Measurements from ENCODE around the gene ZNF3. TPM values are rescaled to one million over a fixed set of nuclear protein-coding genes. Genes with fewer than 3 reads are reported as not detected.
"Not testable (repeated sequence)": the region's sequence is repeated elsewhere in the genome, so short reads cannot be mapped to it uniquely, and the experiment has no call there.

ZNF3 gene
- 12.7 and 17.7 TPM in 2 replicates for total RNA-seq (2012; rRNA removed)

DNA sequence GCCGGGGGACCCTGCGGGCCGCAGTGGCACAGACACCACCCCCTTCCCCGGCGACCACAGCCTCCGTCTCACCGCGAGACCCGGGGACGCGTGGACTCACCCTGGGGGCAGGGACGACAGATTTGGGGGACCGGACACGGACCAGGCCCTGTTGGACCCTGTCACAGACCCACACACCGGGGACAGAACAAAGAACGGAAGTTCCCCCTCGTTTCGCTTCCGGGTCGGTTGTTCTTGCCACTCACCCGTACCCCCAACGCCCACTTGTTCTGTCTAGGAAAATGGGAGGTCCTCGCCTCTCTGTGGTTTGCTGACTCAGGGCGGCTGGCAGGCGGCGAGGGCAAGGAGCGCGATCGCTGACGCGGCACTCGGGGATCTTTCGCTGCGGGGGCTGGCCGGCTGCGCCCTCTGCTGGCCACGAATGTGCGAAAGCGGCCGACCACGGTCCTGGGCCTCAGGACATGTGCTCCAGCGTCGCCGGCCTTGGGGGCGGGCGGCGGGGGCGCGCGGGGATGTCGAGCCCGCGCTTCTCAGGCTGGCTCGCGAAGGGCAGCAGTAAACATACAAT, at the start of gene ZNF3:
ZNF3 (minus strand) TSS at position 189 of the 568 bp plus-strand sequence. CDS start 4,366 bp downstream, outside the sequence.
- peak within 1 kb of the TSS; percentile 98 for H3K4me3 ChIP-seq (ENCODE audit: low read length)
- no peaks in the 10 kb centered on the region for H3K27me3 ChIP-seq (ENCODE audit: control insufficient read depth, insufficient read depth, low read length)
- H3K4me2 ChIP-seq (ENCODE audit: low read length): peak within 1 kb of the TSS; percentile 87
- H3K36me3 ChIP-seq (ENCODE audit: insufficient read depth, low read length): peaks cover 30% of the 10 kb centered on the region
- peaks cover 17% of the 10 kb centered on the region for H3K4me1 ChIP-seq (ENCODE audit: control insufficient read depth, insufficient read depth, low read length)
- no peaks in the 10 kb centered on the region for H3K9me3 ChIP-seq (replicated peaks; ENCODE audit: low read length)
- peak within 1 kb of the TSS; percentile 100 for H3K9ac ChIP-seq (ENCODE audit: low read depth, low read length)

DNA sequence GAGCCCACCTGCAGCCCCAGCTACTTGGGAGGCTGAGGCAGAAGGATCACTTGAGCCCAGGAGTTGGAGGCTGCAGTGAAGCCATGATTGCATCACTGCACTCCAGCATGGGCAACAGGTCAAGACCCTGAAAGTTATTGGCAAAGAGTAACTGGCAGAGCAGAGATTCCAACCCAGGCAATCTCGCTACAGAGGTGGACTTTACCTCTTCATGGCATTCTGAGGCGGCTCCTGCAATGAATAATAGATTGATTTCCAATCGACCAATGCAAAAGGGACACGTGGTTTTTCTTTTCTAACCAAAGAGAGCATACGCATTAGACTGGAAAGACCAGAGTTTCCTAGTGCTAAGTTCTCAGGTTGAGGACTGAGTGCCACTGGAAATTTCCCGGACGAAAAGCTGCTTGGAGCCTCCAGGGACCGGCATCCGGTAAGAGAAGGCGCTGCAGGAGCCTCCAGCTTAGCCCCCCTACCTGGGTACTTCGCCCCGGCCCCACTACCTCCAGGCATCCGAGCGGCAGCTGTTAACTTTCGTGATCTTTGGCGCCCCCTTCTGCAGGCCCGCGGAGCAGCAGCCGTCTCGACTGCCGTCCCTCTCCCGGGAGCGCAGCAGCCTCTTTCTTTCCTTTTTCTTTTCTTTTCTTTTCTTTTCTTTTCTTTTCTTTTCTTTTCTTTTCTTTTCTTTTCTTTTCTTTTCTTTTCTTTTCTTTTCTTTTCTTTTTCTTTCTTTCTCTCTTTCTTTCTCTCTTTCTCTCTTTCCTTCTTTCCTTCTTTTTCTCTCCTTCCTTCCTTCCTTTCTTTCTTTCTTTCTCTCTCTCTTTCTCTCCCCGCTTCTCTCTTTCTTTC, 49.3 kb upstream of the ZNF3 start:
- H3K9me3 ChIP-seq (replicated peaks; ENCODE audit: low read length): no peaks in the 10 kb centered on the region
- no peak overlapping the region for H3K9ac ChIP-seq (ENCODE audit: low read depth, low read length)
- H3K4me1 ChIP-seq (ENCODE audit: control insufficient read depth, insufficient read depth, low read length): peaks cover 10% of the 10 kb centered on the region
- H3K4me3 ChIP-seq (ENCODE audit: low read length): no peak overlapping the region
- H3K27me3 ChIP-seq (ENCODE audit: control insufficient read depth, insufficient read depth, low read length): peaks cover under 1% of the 10 kb centered on the region
- peak overlapping the region; percentile 73 for H3K4me2 ChIP-seq (ENCODE audit: low read length)
- H3K36me3 ChIP-seq (ENCODE audit: insufficient read depth, low read length): no peaks in the 10 kb centered on the region

DNA sequence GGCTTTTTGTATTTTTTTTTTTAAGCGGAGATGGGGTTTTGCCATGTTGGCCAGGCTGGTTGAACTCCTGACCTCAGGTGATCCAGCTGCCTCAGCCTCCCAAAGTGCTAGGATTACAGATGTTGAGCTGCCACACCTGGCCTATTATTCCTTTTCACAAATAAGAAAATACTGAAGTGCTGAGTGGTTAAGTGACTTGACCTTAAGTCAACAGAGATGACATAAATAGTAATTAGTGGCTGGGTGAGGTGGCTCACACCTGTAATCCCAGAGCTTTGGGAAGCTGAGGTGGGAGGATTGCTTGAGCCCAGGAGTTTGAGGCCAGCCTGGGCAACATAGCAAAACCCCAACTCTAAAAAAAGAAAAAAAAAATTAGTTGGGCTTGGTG, 48.7 kb upstream of the ZNF3 start:
- not testable (repeated sequence) for H3K4me1 ChIP-seq (ENCODE audit: control insufficient read depth, insufficient read depth, low read length); H3K4me3 ChIP-seq (ENCODE audit: low read length); H3K4me2 ChIP-seq (ENCODE audit: low read length); H3K36me3 ChIP-seq (ENCODE audit: insufficient read depth, low read length); H3K9ac ChIP-seq (ENCODE audit: low read depth, low read length); H3K9me3 ChIP-seq (replicated peaks; ENCODE audit: low read length); H3K27me3 ChIP-seq (ENCODE audit: control insufficient read depth, insufficient read depth, low read length)

DNA sequence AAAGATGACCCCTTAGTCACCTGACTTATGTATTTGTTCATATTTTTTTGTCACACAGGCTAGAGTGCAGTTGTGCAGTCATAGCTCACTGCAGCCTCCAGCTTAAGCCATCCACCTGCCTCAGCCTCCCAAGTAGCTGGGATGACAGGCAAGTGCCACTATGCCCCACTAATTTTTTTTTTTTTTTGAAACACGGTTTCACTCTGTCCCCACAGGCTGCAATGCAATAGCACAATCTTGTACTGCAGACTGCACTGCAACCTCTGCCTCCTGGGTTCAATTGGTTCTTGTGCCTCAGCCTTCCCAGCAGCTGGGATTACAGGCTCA, 47.1 kb upstream of the ZNF3 start:
- Histone ChIP-seq H3K4me2 (ENCODE audit: low read length) (peak overlapping the region; percentile 99), H3K4me3 (ENCODE audit: low read length) (no peak overlapping the region), H3K9ac (ENCODE audit: low read depth, low read length) (no peak overlapping the region), H3K9me3 (replicated peaks; ENCODE audit: low read length) (no peaks in the 10 kb centered on the region), H3K27me3 (ENCODE audit: control insufficient read depth, insufficient read depth, low read length) (no peaks in the 10 kb centered on the region), H3K36me3 (ENCODE audit: insufficient read depth, low read length) (peaks cover 8% of the 10 kb centered on the region), H3K4me1 (ENCODE audit: control insufficient read depth, insufficient read depth, low read length) (peaks cover 10% of the 10 kb centered on the region)

DNA sequence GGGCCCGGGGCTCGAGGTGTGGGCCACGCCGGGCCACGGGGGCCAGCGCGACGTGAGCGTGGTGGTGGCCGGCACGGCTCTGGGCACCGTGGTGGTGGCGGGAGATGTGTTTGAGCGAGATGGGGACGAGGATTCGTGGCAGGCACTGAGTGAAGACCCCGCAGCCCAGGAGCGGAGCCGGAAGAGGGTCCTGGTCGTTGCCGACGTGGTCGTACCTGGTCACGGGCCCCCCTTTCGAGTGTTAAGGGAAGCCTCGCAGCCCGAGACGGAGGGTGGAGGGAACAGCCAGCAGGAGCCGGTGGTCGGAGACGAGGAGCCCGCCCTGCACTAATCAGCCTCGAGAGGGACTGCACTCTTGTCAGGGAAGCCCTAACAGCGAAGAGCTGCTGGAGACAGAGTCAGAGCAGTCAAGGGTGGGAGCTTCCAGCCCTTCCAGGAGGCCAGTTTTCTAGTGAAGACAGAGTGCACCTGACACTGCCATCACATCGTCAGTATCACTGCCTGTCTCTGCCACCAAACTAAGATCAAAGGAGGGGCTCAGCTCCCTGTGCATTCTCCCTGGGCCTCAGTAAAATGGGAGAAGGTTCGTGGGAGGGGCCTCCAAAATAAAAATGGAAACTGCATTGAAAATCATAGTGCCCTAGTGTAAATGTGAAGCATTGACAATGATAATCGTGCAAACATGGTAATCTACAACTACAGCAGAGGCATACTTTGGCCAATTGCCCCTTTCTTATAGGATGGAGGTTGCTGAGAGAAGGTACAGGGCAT, 46.5 kb upstream of the ZNF3 start:
- peaks cover 10% of the 10 kb centered on the region for H3K4me1 ChIP-seq (ENCODE audit: control insufficient read depth, insufficient read depth, low read length)
- peak overlapping the region; percentile 99 for H3K4me2 ChIP-seq (ENCODE audit: low read length)
- no peaks in the 10 kb centered on the region for H3K27me3 ChIP-seq (ENCODE audit: control insufficient read depth, insufficient read depth, low read length)
- H3K9ac ChIP-seq (ENCODE audit: low read depth, low read length): peak overlapping the region; percentile 98
- H3K4me3 ChIP-seq (ENCODE audit: low read length): peak overlapping the region; percentile 100
- peaks cover 8% of the 10 kb centered on the region for H3K36me3 ChIP-seq (ENCODE audit: insufficient read depth, low read length)
- no peaks in the 10 kb centered on the region for H3K9me3 ChIP-seq (replicated peaks; ENCODE audit: low read length)

DNA sequence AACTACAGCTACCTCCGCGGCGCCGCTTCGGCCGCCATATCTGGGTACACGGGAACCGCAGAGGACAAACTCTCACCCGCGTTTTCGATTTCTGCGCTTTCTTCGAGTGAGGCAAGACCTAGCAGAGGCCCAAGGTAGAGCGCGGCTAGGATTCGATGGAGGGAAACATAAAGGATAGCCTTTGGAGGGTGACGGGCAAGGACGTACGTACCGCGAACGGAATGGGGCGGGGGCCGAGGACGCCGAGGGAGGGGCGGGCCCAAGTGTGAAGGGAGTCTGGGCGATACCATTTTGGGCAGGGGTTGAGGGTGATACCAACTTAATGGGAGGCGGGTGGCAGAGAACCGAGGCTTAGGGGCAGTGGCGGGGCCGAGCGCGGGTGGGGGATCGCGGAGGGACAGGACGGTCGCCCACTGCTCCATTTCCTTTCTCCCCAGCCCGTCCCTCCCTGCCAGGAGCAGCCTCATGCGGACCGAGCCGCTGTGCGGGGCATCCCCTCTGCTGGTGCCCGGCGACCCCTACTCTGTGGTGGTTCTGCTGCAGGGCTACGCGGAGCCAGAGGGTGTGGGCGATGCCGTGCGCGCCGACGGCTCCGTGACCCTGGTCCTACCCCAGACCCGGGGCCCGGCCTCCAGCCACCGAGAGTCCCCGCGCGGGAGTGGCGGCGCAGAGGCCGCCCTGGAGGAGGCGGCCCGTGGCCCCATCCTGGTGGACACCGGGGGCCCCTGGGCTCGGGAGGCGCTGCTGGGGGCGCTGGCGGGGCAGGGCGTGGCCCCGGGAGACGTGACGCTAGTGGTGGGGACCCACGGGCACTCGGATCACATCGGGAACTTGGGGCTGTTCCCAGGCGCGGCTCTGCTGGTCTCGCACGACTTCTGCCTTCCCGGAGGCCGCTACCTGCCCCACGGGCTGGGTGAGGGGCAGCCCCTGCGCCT, 45.7 kb upstream of the ZNF3 start, which contains the start of gene MBLAC1:
MBLAC1 (plus strand) TSS at position 37 of the 935 bp plus-strand sequence; CDS start at position 466, 429 bp downstream.
- H3K4me2 ChIP-seq (ENCODE audit: low read length): peak within 1 kb of the TSS; percentile 99
- peaks cover 14% of the 10 kb centered on the region for H3K36me3 ChIP-seq (ENCODE audit: insufficient read depth, low read length)
- H3K4me1 ChIP-seq (ENCODE audit: control insufficient read depth, insufficient read depth, low read length): peaks cover 10% of the 10 kb centered on the region
- no peaks in the 10 kb centered on the region for H3K27me3 ChIP-seq (ENCODE audit: control insufficient read depth, insufficient read depth, low read length)
- H3K4me3 ChIP-seq (ENCODE audit: low read length): peak within 1 kb of the TSS; percentile 100
- peak within 1 kb of the TSS; percentile 98 for H3K9ac ChIP-seq (ENCODE audit: low read depth, low read length)
- no peaks in the 10 kb centered on the region for H3K9me3 ChIP-seq (replicated peaks; ENCODE audit: low read length)

DNA sequence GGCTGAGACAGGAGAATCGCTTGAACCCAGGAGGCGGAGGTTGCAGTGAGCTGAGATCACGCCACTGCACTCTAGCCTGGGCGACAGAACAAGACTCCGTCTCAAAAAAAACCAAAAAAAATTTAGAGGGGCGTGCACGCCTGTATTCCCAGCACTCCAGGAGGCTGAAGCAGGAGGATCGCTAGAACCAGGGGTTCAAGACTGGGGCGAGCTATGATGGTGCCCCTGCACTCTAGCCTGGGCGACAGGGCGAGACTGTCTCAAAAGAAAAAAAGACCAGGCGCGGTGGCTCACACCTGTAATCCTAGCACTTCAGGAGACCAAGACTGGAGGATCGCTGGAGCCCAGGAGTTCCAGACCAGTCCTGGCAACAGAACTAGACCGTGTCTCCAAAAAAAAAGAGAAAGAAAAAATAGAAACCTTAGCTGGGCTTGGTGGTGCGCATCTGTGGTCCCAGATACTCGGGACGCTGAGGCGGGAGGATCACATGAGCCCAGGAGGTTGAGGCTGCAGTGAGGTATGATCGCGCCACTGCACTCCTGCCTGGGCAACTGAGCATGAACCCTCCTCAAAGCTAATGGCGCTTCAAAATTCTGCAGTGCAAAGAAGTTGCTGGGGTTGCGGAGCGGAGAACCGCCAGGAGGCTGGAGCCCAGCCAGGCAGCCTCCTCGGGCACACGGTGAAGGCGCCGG, 44.9 kb upstream of the ZNF3 start:
- H3K27me3 ChIP-seq (ENCODE audit: control insufficient read depth, insufficient read depth, low read length): no peaks in the 10 kb centered on the region
- peak overlapping the region; percentile 98 for H3K9ac ChIP-seq (ENCODE audit: low read depth, low read length)
- peaks cover 10% of the 10 kb centered on the region for H3K4me1 ChIP-seq (ENCODE audit: control insufficient read depth, insufficient read depth, low read length)
- peak overlapping the region; percentile 99 for H3K4me2 ChIP-seq (ENCODE audit: low read length)
- no peaks in the 10 kb centered on the region for H3K9me3 ChIP-seq (replicated peaks; ENCODE audit: low read length)
- H3K4me3 ChIP-seq (ENCODE audit: low read length): peak overlapping the region; percentile 100
- peaks cover 17% of the 10 kb centered on the region for H3K36me3 ChIP-seq (ENCODE audit: insufficient read depth, low read length)

DNA sequence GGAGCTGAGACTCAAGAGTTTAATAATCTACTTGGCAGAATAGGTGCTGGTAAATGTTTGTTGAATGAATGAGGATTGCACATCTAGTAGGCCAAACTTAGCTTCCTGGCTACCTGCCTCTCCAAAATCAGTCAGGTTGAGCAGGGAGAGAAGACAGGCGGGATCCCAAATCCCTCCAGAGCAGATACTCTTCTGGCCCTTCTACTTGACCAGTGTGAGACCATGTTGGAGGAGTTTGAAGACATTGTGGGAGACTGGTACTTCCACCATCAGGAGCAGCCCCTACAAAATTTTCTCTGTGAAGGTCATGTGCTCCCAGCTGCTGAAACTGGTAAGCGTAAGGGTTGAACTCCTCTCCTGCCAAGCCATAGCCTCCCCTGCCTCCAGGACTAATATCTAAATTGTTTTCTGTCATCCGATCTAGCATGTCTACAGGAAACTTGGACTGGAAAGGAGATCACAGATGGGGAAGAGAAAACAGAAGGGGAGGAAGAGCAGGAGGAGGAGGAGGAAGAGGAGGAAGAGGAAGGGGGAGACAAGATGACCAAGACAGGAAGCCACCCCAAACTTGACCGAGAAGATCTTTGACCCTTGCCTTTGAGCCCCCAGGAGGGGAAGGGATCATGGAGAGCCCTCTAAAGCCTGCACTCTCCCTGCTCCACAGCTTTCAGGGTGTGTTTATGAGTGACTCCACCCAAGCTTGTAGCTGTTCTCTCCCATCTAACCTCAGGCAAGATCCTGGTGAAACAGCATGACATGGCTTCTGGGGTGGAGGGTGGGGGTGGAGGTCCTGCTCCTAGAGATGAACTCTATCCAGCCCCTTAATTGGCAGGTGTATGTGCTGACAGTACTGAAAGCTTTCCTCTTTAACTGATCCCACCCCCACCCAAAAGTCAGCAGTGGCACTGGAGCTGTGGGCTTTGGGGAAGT, 43.0 kb upstream of the ZNF3 start:
- Histone ChIP-seq H3K36me3 (ENCODE audit: insufficient read depth, low read length) (peaks cover 17% of the 10 kb centered on the region), H3K9ac (ENCODE audit: low read depth, low read length) (no peak overlapping the region), H3K4me2 (ENCODE audit: low read length) (no peak overlapping the region), H3K4me1 (ENCODE audit: control insufficient read depth, insufficient read depth, low read length) (peaks cover 18% of the 10 kb centered on the region), H3K9me3 (replicated peaks; ENCODE audit: low read length) (no peaks in the 10 kb centered on the region), H3K4me3 (ENCODE audit: low read length) (no peak overlapping the region), H3K27me3 (ENCODE audit: control insufficient read depth, insufficient read depth, low read length) (no peaks in the 10 kb centered on the region)

DNA sequence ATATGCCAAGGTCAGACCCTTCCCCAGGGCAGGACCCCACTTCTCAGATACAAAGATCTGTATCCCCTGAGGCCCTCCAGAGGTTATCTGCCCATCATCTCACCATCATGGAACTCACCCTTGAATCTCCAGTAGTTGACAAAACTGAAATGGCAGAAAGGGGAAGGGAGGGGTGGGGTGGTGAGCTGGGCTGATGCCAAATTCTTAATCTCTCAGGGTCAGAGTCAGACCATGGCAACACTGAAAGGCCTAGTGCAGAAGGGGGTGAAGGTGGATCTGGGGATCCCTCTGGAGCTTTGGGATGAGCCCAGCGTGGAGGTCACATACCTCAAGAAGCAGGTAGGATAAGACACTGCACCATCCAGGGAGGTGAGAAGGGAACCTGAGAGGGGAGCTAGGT, 41.0 kb upstream of the ZNF3 start:
- Histone ChIP-seq H3K27me3 (ENCODE audit: control insufficient read depth, insufficient read depth, low read length) (no peaks in the 10 kb centered on the region), H3K4me1 (ENCODE audit: control insufficient read depth, insufficient read depth, low read length) (peaks cover 16% of the 10 kb centered on the region), H3K36me3 (ENCODE audit: insufficient read depth, low read length) (peaks cover 17% of the 10 kb centered on the region), H3K9me3 (replicated peaks; ENCODE audit: low read length) (no peaks in the 10 kb centered on the region), H3K9ac (ENCODE audit: low read depth, low read length) (no peak overlapping the region), H3K4me3 (ENCODE audit: low read length) (no peak overlapping the region), H3K4me2 (ENCODE audit: low read length) (no peak overlapping the region)

DNA sequence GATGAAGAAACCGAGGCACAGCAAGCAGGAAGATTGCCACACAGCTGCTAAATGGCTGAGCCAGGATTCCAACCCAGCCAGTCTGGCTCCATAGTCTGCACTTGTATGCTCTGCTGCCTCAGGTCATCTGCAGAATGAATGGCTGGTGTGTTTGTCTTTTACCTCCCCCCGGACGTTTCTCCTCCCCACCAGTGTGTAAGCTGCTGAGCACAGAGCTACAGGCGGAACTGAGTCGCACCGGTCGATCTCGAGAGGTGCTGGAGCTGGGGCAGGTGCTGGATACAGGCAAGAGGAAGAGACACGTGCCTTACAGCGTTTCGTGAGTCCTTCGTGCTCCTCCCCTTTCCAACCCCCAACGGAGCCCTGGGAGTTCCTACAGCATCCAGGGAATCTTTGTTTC, 40.5 kb upstream of the ZNF3 start:
- H3K4me1 ChIP-seq (ENCODE audit: control insufficient read depth, insufficient read depth, low read length): peaks cover 16% of the 10 kb centered on the region
- H3K4me3 ChIP-seq (ENCODE audit: low read length): no peak overlapping the region
- peaks cover 17% of the 10 kb centered on the region for H3K36me3 ChIP-seq (ENCODE audit: insufficient read depth, low read length)
- H3K9me3 ChIP-seq (replicated peaks; ENCODE audit: low read length): no peaks in the 10 kb centered on the region
- no peak overlapping the region for H3K4me2 ChIP-seq (ENCODE audit: low read length)
- no peaks in the 10 kb centered on the region for H3K27me3 ChIP-seq (ENCODE audit: control insufficient read depth, insufficient read depth, low read length)
- H3K9ac ChIP-seq (ENCODE audit: low read depth, low read length): no peak overlapping the region
